HG03139 (cell line): ENCODE data around the gene GNLY.

ENCODE experiments used
- ATAC-seq: cut with Tn5 transposase; IDR thresholded peaks from one replicate; pipeline ENCODE4 v1.9.1; 2021; ENCODE audit not compliant: unreplicated experiment

Gene GNLY

DNA sequence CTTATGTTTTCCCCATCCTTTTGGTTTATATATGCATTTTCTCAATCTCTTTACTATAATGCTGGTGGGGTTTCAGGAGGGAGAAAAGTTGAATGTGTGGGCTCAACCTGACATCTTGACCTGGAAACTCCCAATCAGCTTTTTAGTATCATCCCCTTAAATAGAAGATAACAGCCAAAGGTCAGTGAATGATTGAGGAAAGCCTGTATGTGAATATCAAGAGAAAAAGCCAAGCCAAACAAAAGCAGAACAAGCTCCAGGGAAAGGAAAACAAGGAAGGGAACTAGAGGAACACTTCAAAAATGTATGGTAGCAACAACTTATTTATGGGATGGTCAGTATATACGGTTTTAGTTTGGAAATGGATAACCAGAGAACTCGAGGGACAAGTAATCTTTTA lies 31.3 kb downstream of the GNLY start:
- ATAC-seq, result no peak

DNA sequence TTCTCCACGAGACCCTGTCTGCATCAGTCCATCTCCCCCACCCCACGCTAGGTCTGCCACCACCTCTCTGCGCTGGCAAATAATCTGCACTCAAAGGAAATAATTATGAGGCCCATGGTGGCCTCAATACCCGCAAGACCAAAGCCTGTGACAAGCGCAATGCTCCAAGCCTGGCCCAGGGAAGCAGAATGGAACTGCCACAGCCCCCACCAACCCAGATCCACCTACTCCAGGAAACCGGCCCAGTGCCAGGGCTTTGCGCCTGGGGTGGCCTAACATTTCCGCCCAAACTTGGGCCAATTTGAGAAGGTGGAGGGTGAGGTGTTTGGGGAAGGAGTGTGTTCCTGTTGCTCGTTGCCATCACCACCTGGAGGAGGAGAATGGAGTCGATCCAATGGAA lies 33.6 kb downstream of the GNLY start:
- ATAC-seq, result no peak

DNA sequence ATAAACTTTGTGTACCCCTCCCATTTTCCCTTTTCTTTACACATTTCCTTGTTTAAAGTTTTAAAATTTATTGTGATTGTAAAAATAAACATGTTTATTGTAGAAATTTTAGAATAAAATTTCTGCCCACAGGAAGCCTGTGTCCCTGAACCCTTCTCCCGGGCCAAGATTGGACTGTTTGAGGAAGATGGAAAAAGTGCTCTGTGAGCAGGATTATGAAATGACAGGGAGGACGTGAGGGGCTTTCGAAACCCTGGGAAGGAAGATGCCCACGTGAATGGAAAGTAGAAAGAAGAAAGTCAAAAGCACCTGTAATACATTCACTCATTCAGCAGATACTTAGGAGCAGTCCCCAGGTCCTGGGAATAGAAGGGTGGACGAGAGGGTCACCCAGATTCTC lies 34.2 kb downstream of the GNLY start:
- no peak for ATAC-seq

DNA sequence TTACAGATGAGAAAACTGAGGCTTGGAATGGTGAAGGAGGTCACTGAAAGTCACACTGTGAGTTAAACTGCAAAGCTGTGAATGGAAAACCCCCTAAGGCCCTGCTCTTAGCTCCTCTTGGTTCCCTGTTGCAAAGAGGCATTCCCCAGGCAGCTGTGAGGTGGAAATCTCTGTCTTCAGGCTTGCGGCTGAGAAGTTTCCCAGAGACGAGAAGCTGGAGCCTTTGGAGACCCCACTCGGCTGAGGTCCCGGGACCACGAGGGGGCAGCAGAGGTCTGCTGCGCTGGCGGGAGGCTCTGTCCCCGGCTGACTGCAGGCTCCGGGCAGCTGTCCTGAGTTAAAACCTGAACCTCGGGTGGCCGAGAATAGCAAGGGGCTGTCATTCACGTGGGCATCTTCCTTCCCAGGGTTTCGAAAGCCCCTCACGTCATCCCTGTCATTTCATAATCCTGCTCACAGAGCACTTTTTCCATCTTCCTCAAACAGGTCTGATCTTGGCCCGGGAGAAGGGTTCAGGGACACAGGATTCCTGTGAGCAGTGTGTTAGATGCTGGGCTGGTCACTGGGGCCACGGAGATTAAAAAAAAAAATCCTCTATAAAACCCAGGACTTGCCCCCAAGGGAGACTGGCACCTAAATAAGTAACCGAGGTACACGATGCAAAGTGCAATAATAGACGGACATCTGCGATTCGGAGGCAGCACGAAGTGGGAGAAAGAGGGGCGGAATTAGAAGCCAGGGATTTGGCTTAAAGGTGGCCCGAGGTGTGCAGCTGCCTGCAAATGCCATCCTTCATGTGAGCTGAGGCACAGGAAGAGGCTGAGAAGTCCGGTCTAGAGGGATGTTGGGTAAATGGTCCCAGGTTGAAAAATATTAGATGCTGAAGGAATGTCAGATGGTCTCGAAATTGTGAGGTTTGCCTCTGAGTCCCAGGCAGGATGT lies 35.0 kb downstream of the GNLY start:
- ATAC-seq, result no peak

DNA sequence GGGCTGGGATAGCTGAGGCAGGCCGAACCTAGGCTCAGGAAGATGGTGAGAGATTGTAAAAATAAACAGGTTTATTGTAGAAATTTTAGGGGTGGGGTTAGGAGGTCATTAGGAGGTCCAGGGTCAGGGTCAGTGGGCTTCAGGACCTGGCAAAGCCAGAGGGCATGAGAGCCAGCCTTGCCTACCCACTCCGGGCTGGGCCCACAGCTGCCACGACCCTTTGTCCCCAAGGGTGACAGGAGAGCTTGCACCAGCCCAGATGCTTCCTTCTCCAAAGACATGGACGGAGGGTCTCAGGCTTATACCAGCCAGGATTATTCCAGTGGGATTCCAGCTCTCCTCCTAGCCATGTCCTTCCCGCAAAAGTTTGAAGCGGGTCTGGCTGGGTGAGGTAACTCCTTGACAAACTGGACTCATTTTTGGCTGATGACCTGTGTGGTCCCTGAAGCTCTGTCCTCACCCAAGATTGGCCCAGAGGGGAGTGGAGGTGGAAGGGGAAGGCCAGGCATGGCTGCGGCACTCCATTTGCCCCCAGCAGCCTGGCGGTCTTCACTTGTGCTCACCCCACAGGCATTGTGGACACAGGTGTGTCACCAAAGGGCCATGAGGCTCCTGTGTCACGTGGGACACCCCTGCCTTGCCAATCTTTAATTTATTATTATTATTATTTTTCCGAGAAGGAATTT lies 35.8 kb downstream of the GNLY start:
- no peak for ATAC-seq

DNA sequence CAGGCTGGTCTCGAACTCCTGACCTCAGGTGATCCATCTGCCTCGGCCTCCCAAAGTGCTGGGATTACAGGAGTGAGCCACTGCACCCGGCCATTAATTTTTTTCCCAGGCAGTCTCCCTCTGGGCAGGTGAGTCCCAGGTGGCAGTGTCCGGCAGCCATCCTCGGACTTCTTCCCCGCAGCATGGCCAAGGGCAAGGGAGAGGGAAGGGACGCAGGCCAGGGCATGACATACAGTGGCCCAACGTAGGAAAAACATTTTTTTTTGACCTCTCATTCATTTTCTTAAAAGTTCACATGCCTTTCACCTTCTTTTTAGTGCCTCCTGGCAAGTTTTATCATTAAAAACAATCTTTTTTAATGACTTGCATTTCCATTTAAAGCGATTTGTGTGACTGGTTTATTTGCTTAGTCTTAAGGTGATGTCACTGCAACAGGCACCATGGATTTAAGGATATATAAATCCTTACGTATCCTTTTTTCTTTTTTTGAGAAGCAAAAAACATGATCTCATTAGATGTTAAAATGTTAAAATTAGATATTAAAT lies 36.6 kb downstream of the GNLY start:
- ATAC-seq, result no peak

DNA sequence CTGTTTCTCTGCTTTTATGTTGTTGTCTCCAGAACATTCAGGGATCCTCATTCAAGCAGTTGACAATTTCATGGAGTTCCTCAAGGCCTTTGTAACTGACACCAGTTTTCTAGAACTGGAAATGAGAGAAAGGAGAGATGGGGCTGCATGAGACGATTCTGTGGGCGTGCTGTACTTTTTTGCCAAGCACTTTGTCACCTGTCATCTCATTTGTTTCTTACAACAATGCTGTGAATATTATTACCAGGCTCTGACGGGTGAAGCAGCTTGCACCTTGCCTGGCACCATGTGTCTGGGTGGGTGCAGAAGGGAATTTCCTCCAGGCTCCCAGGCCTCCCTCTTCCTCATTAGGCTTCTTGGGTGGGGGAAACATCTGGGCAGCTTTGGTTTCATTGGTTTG lies 37.4 kb downstream of the GNLY start:
- no peak for ATAC-seq

DNA sequence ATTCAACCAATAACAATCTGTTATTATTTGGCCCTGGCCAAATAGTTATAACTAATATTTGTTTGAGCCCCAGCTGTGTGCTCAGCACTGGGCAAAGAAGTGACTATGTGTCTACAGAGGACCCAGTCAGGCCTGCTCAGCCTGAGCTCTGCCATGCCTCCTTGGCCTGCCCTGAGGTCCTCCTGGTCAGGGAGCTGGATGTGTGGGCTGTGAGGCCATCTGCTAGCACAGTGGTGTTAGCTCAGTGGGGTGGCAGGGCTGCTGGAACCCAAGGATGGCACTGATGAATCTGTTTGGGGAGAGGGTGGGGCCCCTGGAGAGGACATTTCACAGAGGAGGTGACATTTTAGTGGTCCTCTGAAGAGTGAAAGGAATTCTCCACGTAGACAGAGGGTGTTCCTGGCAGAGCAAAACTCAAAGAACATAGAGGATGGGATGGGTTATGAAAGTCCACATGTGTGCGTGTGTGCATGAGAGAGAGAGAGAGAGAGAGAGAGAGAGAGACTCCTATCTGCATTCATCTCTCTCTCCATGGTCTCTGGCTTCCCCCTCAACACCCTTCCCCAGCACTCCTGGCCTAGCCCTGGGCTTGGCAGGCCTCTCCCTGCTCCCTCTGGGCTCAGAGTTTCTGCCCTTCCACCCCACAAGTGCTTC lies 38.4 kb downstream of the GNLY start:
- ATAC-seq, result no peak

DNA sequence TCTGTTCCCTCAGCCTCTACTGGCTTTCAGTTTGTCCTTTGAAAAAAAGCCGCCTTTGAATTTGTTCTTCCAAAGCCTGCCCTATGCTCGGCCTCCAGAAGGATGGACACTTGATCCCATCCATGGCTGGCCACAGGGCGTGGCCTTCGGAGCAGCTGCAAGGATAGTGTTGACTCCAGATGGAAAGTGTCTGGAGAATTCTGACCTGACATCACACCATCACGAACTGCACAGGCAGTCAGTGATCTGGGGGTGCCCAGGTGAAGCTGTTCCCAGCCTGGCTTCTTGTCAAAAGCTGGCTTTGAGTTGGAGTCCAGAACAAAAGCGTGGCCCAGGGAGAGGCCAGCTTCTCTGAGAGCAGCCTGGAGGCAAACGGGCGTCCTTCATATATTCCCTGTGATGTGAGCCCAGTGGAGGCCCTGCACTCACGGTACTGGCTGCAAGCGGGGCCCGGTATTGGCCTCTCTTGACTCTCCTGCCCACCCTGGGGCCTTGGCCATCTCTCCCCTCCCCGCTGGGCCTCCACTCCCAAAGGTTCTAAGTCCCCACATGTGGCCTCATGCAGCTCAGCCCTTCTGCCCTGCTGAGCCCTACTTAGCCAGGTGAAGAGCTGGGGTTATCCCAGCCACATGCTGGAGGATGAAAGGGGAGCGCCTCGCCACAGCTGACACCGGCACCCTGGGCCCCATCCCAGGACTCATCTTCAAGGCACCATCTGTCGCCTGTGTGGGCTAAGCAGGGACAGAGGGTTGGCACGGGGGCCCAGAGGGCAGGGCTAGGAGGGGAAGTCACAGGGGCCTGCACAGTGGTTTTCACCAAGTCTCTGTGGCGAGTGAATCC lies 39.2 kb downstream of the GNLY start:
- no peak for ATAC-seq

DNA sequence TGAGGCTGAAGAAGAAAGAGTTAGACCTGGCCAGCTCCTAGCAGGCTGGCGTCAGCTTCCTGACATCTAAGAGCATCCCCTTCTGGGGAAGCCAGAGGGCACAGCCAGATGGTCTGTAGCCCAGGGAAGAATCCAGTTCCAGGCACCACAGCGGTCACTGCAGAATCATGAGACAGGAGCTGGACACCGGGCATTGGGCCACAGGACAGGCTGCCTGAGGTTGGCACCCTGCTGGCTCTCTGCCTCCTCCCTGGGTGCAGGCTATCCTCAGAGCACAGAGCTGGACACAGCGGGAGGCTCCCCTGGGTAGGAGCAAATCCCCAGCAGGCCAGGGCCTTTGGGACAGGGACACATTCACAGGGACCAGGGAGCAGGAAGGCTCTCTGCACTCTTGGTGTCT lies 39.9 kb downstream of the GNLY start:
- ATAC-seq, result no peak

DNA sequence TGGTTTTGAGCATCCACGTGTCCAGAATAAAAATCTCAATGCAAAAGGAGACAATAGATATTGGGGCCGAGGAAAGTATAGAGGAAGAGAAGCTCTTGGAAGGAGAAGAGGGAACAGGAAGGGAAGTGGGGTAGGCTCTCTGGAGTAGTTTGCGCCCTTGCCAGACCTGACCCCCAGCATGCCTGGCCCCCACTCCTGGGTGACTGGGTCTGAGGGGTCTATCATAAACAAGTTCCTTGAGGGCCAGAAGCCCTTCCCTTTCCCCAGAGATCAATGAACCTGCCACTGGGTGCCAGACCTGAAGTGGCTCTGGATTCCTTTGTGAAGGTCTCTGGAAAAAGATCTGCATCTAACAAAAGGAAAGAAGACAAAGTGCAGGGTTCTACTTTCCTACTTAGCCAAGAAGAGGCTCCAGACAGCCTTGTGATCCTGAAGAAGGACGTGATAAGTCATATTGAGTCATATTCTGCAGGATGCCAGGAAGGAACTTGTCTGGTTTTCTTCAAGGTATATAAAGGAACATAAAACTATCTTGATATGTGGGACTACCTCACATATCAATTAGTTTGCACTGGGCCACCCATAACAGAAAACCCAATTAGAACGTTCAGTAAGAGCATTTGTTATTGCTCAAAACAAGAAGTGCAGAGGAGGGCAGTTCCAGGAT lies 40.9 kb downstream of the GNLY start:
- ATAC-seq, result no peak

DNA sequence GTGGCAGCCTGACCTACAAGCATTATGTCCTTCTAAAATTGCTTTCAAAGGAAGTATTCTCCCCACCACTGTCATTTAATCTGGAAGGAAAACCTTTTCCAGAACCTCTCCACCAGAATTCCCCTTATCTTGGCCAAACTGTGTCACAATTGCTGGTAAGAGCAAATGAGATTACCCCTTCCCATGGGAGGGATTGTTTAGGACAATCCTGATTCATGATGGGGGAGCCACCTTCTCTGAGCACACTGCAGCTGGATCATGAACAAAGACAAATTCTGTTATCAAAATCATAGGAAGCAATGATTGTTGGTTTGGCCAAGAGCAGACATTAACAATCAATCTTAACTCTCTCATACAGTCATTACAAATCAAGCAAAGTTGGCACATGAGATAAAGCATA lies 41.5 kb downstream of the GNLY start:
- ATAC-seq, result no peak

DNA sequence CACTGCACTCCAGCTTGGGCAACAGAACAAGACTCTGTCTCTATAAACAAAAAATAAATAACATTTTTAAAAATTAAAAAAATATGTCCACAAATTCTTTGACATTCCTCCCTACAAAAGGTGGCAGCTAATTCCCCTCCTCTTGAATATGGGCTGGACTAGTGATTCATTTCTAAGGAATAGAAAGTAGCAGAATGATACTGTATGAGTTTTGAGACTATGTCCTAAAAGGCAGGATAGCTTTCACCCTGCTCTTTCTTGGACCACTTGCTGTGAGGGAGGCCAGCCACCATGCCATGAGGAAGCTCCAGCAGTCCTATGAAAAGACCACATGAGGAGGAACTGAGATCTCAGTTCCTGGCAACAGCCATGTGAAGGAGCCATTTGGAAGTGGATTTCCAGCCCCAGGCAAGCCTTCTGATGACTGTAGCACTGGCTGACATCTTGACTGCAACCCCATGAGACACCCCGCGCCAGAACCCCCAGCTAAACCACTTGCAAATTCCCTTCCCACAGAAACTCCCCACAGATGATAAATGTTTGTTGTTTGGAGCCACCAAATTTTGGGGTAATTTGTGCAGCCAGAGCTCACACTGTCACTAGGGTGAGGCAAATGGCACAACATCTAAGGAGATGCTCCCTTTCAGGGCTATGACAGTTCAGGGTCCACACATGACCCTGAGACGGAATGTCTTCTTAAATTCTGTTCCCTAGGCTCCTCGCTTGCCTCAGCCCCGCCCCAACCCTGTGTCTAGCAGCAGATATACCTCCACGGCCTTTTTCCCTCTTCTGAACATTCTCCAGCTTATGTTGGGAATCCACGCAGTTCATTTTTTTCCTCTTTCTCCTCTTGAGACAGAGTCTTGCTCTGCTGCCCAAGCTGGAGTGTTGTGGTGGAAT lies 42.5 kb downstream of the GNLY start:
- ATAC-seq, result no peak

DNA sequence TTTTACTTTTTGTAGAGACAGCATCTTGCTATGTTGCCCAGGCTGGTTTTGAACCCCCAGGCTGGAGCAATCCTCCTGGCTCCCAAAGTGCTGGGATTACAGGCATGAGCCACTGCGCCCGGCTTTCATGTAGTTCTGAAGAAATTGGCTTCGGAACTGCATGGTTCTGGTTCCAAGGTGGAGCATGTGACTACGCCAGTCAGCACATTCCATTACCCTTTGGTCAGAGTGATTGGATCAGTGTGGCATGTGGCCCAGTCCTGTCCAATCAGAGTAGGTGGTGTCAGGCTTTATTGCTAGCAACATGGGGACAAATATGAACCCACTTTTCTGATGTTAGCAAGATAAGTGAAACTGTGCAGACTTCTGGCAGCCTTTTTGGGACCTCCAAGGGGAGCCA lies 43.3 kb downstream of the GNLY start:
- ATAC-seq, result no peak

DNA sequence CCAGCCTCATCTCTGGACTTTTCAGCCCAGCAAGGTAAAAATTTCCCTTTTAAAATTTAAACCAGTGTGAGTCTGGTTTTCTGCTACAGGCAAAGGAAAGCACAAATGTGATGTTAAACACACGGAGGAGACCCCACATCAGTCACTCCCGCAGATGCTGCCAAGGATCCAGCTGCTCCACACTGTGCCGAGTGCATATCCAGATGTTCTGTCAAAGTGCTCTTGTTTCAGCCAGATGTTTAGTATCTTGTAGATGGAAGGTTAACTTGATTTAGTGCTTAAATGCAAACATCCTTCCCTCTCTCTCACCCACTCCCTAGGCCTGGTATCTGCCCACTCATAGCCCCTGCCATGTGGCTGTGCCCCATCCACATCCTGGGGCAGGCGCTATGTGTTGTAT lies 43.8 kb downstream of the GNLY start:
- ATAC-seq, result no peak

DNA sequence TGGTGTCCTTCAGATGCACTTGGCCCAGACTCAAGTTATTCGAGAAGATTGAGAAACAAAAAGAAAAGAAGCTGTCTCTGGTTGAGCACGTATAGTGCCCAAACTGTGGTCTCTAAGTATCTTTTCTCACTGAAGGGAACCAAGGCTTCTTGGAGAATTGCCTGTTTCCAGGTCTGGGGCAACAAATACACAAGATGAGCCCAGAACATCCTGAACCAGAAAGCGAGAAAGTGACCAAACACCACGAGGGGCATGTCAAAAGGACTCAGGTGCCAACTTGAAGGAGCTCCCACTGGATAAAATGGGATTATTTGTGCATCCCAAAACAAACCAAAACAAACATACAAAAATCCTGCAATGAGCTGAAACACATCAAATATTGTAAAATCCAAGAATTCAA lies 46.0 kb downstream of the GNLY start:
- no peak for ATAC-seq

DNA sequence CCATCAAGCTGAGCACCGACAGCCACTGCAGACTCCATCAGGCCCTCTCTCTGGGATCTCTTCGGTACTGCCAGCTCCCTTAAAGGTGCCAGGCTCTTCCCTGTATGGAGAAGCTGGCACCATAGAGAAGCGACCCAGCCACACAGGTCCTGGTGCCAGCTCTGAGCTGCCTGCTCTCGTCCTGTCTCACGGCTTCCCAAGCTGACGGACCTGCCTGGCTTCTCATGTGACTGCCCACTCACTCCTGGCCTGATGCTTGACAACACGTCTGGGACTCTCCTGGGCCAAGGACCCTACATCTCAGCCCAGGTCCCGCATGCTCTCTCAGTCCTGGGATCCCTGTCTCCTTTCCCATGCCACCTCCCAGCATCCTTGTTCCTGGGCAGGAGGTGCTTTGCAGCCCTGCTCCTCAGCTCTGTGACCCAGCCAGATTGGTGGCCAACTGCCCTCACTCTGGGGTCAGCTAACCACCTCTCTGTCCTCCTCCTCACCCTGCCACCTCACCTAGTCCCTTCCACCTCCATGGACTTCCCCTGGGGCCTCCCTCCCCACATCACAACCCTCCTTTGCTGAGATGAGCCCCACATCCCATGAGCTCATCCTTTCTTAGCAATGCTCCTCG lies 47.2 kb downstream of the GNLY start:
- ATAC-seq, result no peak

DNA sequence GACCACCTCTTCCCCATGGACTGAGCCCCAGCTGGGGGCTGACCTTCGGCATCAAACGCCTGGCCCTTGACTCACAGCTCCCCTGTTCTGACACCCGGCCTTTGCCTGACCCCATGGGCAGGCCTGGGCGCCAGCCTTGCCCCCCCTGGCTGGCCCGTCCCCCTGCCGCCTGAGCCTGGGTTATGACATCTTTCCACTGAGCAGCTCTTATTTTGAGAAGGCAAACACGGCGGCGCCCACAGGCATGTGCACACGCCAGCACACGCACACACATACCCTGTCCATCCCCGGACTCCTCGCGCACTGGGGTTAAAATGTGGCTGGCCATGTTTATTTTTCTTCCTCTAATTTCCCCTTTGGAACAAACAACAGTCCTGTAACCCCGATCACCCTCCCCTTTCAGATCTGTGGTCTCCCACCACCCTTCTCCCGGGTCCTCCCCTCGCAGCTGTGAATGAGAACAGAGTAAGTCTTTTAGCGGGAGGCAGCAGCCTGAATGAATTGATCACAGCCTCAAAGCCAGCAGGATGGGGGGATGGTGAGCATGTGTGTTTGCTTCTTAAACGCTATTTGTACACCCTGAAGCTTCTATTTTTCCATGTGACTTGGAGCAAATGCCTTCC lies 47.8 kb downstream of the GNLY start:
- no peak for ATAC-seq
